Aorta (tissue), 5 donors: Measurements from ENCODE around the gene THEM4. TPM values are rescaled to one million over a fixed set of nuclear protein-coding genes. Genes with fewer than 3 reads are reported as not detected.

ENCODE experiments used
- ATAC-seq: fragments of 200-7000 bp; cut with Tn5 transposase; one replicate; pipeline ENCODE4 v1.9.1; 2022; ENCODE audit warnings: moderate library complexity; ENCODE audit not compliant: low FRiP score
- DNase-seq, 2 donors: peaks; one replicate each; pipeline ENCODE4 v3.0.0-alpha.2; 2020
- H3K27ac ChIP-seq, 2 donors: one replicate each; pipeline ENCODE4 v1.5.1; 2013; ENCODE audit warnings: low read length in 2 of 2, mild to moderate bottlenecking in 2 of 2, moderate library complexity in 2 of 2, control low read depth in 1 of 2, inconsistent platforms in 1 of 2, low read depth in 1 of 2
- H3K27me3 ChIP-seq, 2 donors: one replicate each; pipeline ENCODE4 v1.6.1; 2013; ENCODE audit warnings: control low read depth in 1 of 2, low read length in 1 of 2, mild to moderate bottlenecking in 1 of 2, moderate library complexity in 1 of 2; ENCODE audit not compliant: insufficient read depth in 2 of 2, control insufficient read depth in 1 of 2
- H3K36me3 ChIP-seq, 2 donors: one replicate each; pipeline ENCODE4 v1.6.1; 2013; ENCODE audit warnings: control low read depth in 1 of 2, low read length in 1 of 2, mild to moderate bottlenecking in 1 of 2; ENCODE audit not compliant: insufficient read depth in 2 of 2, control insufficient read depth in 1 of 2
- H3K4me1 ChIP-seq, 2 donors: one replicate each; pipeline ENCODE4 v1.6.1; 2013; ENCODE audit warnings: low read length in 2 of 2, control low read depth in 1 of 2, mild to moderate bottlenecking in 1 of 2, moderate library complexity in 1 of 2; ENCODE audit not compliant: insufficient read depth in 2 of 2, control insufficient read depth in 1 of 2
- H3K4me3 ChIP-seq, 2 donors: one replicate each; pipeline ENCODE4 v1.5.1; 2013; ENCODE audit warnings: low read length in 2 of 2, control low read depth in 1 of 2, mild to moderate bottlenecking in 1 of 2
- H3K9me3 ChIP-seq: one replicate; pipeline ENCODE4 v1.6.1; 2013; ENCODE audit warnings: mild to moderate bottlenecking, low read length; ENCODE audit not compliant: control insufficient read depth
- WGBS, 2 donors: extraction: QIAGEN DNeasy Blood & Tissue Kit; methylation state at CpG; one replicate each; pipeline ENCODE4 v1.1.7; 2013; 5-methylcytosine and 5-hydroxymethylcytosine counted together
- intact Hi-C, 2 donors: fragments of 100-400 bp; cut with DNase I; formaldehyde crosslinking; loops; one replicate each; pipeline versions ENCODE4 v1.14.2 to v1.15.0; 2022
- polyA plus RNA-seq, 2 donors: library from polyadenylated mRNA; stranded (reverse); fragments of 200-250 nt; gene quantifications; one replicate each; pipeline ENCODE4 v1.2.3, GENCODE V29; 2013
- total RNA-seq, 2 donors: library from RNA; stranded (reverse); fragmentation: NEBNext Ultra II Directional; extraction: Animal tissue kit (Norgen Biotek cat#: 25700); gene quantifications; one replicate each; pipeline ENCODE4 v1.2.1, GENCODE V29; 2021
- donor health status: healthy with polysubstance abuse.
- donor health status: Bipolar disorder and iron deficiency.
- donor health status: DM: no; HTN: no; CAD: no.
- donor health status: DM: no; HTN: no; CAD: no.
- donor health status: DM: yes; HTN: yes; CAD: no.

Gene THEM4
- total and polyA plus RNA-seq, 4 donors = 3.8 to 17.5 (median 12.0) TPM

DNA sequence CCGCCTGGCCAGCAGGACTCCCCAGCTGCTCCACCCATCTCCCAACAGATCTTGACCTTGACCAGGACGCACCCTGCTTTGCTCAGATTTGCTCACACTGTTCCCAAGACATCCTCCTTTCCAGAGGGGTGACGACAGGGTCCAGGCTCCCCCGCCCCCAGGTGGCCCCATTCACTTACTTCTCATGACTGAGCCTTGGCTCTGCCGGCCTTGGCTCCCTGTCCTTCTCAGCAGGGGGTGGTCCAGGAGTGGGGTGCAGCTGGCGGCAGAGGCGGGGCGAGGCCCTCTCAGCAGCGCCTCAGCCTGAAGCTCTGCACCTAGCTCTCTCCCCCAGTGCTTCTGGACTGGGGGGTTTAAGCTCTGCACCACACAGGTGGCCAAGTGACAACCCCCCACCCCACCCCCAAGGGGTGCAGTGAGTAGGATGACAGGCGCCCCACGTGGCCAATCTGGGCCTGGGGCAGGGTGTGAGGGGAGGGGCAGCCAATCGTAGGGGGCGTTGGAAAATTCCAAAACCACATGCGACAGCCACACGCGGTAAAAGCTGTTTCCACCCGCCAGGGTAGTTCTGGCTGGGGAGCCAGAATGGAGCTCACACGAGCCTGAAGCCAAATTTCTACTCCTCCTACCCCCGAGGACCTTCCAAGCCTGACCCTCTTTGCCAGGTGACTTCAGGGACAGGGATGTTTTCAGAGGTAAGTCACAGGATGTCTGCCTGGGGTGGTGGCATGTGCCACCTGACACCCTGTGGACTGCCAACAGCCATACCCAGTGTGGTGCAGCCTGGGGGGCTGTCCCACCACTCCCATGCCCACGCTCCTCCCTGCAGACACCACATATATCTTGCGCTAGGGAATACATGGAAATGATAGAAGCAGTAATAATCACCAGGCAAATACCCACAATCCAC lies 83.3 kb downstream of the THEM4 start:
- H3K36me3 ChIP-seq = no peaks in the 10 kb centered on the region
- ATAC-seq (no peak), DNase-seq (no peak)
- no peaks in the 10 kb centered on the region for H3K9me3 ChIP-seq
- no peak overlapping the region for H3K4me3 ChIP-seq
- intact Hi-C loops = no loop called here
- no peaks in the 10 kb centered on the region for H3K27me3 ChIP-seq
- no peaks in the 10 kb centered on the region for H3K4me1 ChIP-seq
- 51 to 53% methylated on average over 21 of the region's 21 CpGs for WGBS, 2 donors
- no peak overlapping the region for H3K27ac ChIP-seq

GRCh38 chr1:151825204-151825603 lies 84.1 kb downstream of the THEM4 start:
- Histone ChIP-seq H3K27me3 (no peaks in the 10 kb centered on the region), H3K9me3 (no peaks in the 10 kb centered on the region), H3K36me3 (no peaks in the 10 kb centered on the region), H3K4me3 (no peak overlapping the region), H3K27ac (no peak overlapping the region), H3K4me1 (no peaks in the 10 kb centered on the region)
- WGBS, 2 donors = 78% methylated on average over 9 of the region's 9 CpGs
- DNase-seq = no peak
- intact Hi-C loops = no loop called here
- no peak for ATAC-seq

Other genes starting within 250 kb of the THEM4 start
- not detected for gene CELF3, start 192.7 kb downstream of the THEM4 start, total RNA-seq
- under 1 TPM in 1 of 2 donors, not detected in 1; 0.13 TPM for gene CELF3, start 192.7 kb downstream of the THEM4 start, polyA plus RNA-seq
- gene RIIAD1, start 188.0 kb downstream of the THEM4 start, total RNA-seq = not detected
- not detected for gene RIIAD1, start 188.0 kb downstream of the THEM4 start, polyA plus RNA-seq
- 10 to 100 TPM; 38.7 to 52.7 TPM for gene MRPL9, start 146.0 kb downstream of the THEM4 start, total RNA-seq
- gene MRPL9, start 146.0 kb downstream of the THEM4 start, polyA plus RNA-seq = 10 to 100 TPM; 39.7 to 58.9 TPM
- gene TDRKH, start 119.0 kb downstream of the THEM4 start, total RNA-seq = 1 to 10 TPM; 3.7 to 9.1 TPM
- 1 to 10 TPM; 1.5 to 2.5 TPM for gene TDRKH, start 119.0 kb downstream of the THEM4 start, polyA plus RNA-seq
- not detected for gene LINGO4, start 104.1 kb downstream of the THEM4 start, total RNA-seq
- not detected for gene LINGO4, start 104.1 kb downstream of the THEM4 start, polyA plus RNA-seq
- under 1 TPM in 1 of 2 donors, not detected in 1; 0.24 TPM for gene RORC, start 77.7 kb downstream of the THEM4 start, total RNA-seq
- gene RORC, start 77.7 kb downstream of the THEM4 start, polyA plus RNA-seq = 1 to 10 TPM in 1 of 2 donors, under 1 TPM in 1; 0.10 to 1.6 TPM
- not detected for gene C2CD4D, start 69.7 kb downstream of the THEM4 start, total RNA-seq
- gene C2CD4D, start 69.7 kb downstream of the THEM4 start, polyA plus RNA-seq = not detected
- not detected for gene THEM5, start 55.8 kb downstream of the THEM4 start, total RNA-seq
- gene THEM5, start 55.8 kb downstream of the THEM4 start, polyA plus RNA-seq = not detected
- gene S100A10, start 84.3 kb upstream of the THEM4 start, total RNA-seq = 100 to 1,000 TPM; 188 to 386 TPM
- 100 to 1,000 TPM; 244 to 417 TPM for gene S100A10, start 84.3 kb upstream of the THEM4 start, polyA plus RNA-seq
- gene S100A11, start 127.5 kb upstream of the THEM4 start, total RNA-seq = 100 to 1,000 TPM; 416 to 418 TPM
- 100 to 1,000 TPM; 751 to 960 TPM for gene S100A11, start 127.5 kb upstream of the THEM4 start, polyA plus RNA-seq
- gene TCHHL1, start 179.6 kb upstream of the THEM4 start, total RNA-seq = not detected
- not detected for gene TCHHL1, start 179.6 kb upstream of the THEM4 start, polyA plus RNA-seq
- gene TCHH, start 205.9 kb upstream of the THEM4 start, total RNA-seq = under 1 TPM; 0.16 to 0.27 TPM
- under 1 TPM in 1 of 2 donors, not detected in 1; 0.13 TPM for gene TCHH, start 205.9 kb upstream of the THEM4 start, polyA plus RNA-seq
- gene RPTN, start 249.7 kb upstream of the THEM4 start, total RNA-seq = not detected
- not detected for gene RPTN, start 249.7 kb upstream of the THEM4 start, polyA plus RNA-seq